Activated effector memory CD4-positive, alpha-beta T cell treated with anti-CD3 and anti-CD28 coated beads, Interleukin-2, amount 50 U/mL, for 16 hours (primary cell): ENCODE data around the gene SIPA1L3.
"Not testable (repeated sequence)": the region's sequence is repeated elsewhere in the genome, so short reads cannot be mapped to it uniquely, and the experiment has no call there.

Source experiments
- DNase-seq: peaks from one replicate; pipeline ENCODE4 v3.0.0-alpha.2; 2020

Gene SIPA1L3

GRCh38 chr19:38024992-38025908, 118.2 kb downstream of the SIPA1L3 start:
- DNase-seq, result no peak

GRCh38 chr19:38025909-38026307, 118.9 kb downstream of the SIPA1L3 start:
- no peak for DNase-seq

GRCh38 chr19:38028913-38029510, 122.0 kb downstream of the SIPA1L3 start:
- no peak for DNase-seq

GRCh38 chr19:38030001-38030400, 123.0 kb downstream of the SIPA1L3 start:
- DNase-seq, result not testable (repeated sequence)

GRCh38 chr19:38030686-38031422, 123.8 kb downstream of the SIPA1L3 start:
- DNase-seq, result no peak

- no peak for DNase-seq
These were observed 124.4 kb downstream of the SIPA1L3 start for GRCh38 chr19:38031423-38031770.

- no peak for DNase-seq
These were observed 125.1 kb downstream of the SIPA1L3 start for GRCh38 chr19:38032151-38032550.

GRCh38 chr19:38032951-38033350, 125.9 kb downstream of the SIPA1L3 start:
- no peak for DNase-seq

GRCh38 chr19:38033658-38034491, 126.9 kb downstream of the SIPA1L3 start:
- DNase-seq, result no peak

GRCh38 chr19:38034492-38034860, 127.5 kb downstream of the SIPA1L3 start:
- no peak for DNase-seq

GRCh38 chr19:38035515-38036495, 128.8 kb downstream of the SIPA1L3 start:
- no peak for DNase-seq

GRCh38 chr19:38036707-38037611, 130.0 kb downstream of the SIPA1L3 start:
- no peak for DNase-seq

GRCh38 chr19:38039966-38040365, 133.0 kb downstream of the SIPA1L3 start:
- DNase-seq, result no peak

- DNase-seq, result no peak
These were observed 135.1 kb downstream of the SIPA1L3 start for GRCh38 chr19:38042132-38042531.

- DNase-seq, result no peak
These were observed 136.7 kb downstream of the SIPA1L3 start for GRCh38 chr19:38043649-38044144.

- DNase-seq, result no peak
These were observed 137.5 kb downstream of the SIPA1L3 start for GRCh38 chr19:38044267-38045111.

- no peak for DNase-seq
These were observed 138.7 kb downstream of the SIPA1L3 start for GRCh38 chr19:38045554-38046253.

- DNase-seq, result no peak
These were observed 139.4 kb downstream of the SIPA1L3 start for GRCh38 chr19:38046254-38047048.
